ENCODE results near the gene ETNK1. TPM values are rescaled to one million over a fixed set of nuclear protein-coding genes. Genes with fewer than 3 reads are reported as not detected.

The ETNK1 gene
- polyA plus RNA-seq, 1 of the 3 experiments (the other 2 are of a cell fraction), result 7.9 TPM

DNA sequence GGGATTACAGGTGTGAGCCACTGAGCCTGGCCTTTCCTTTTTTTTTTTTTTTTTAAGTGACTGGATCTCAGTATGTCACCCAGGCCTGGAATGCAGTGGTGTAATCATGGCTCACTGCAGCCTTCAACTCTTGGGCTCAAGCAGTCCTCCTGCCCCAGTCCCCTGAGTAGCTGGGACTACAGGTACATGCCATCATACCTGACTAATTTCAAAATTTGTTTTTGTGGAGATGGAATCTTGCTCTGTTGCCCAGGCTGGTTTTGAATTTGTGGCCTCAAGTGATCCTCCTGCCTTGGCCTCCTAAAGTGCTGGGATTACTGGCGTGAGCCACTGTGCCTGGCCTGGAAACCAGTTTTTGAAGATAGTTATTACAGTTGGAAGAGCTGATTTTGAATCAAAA lies 37.4 kb downstream of the ETNK1 start (continued):
- TF ChIP-seq EZH2phosphoT487 (IDR thresholded peaks at IDR 0.05; ENCODE audit: borderline replicate concordance, low read depth), result no peak
- TF ChIP-seq ELF1 (IDR thresholded peaks at IDR 0.05), result no peak
- TF ChIP-seq TCF12 (IDR thresholded peaks at IDR 0.05), result no peak
- no peak for TF ChIP-seq FOXM1 (IDR thresholded peaks at IDR 0.05; ENCODE audit: low read depth)
- TF ChIP-seq NRF1 (IDR thresholded peaks at IDR 0.05; ENCODE audit: low read depth, low read length), result no peak
- no peak for TF ChIP-seq NFIC (IDR thresholded peaks at IDR 0.05; ENCODE audit: borderline replicate concordance)
- TF ChIP-seq MXI1 (IDR thresholded peaks at IDR 0.05; ENCODE audit: low read depth, low read length), result no peak
- TF ChIP-seq, protein P1, sequence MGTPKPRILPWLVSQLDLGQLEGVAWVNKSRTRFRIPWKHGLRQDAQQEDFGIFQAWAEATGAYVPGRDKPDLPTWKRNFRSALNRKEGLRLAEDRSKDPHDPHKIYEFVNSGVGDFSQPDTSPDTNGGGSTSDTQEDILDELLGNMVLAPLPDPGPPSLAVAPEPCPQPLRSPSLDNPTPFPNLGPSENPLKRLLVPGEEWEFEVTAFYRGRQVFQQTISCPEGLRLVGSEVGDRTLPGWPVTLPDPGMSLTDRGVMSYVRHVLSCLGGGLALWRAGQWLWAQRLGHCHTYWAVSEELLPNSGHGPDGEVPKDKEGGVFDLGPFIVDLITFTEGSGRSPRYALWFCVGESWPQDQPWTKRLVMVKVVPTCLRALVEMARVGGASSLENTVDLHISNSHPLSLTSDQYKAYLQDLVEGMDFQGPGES (IDR thresholded peaks at IDR 0.05; ENCODE audit: low read depth, low read length), result no peak
- TF ChIP-seq SMC3 (IDR thresholded peaks at IDR 0.05; ENCODE audit: low read depth, low read length), result no peak
- TF ChIP-seq, protein P2, sequence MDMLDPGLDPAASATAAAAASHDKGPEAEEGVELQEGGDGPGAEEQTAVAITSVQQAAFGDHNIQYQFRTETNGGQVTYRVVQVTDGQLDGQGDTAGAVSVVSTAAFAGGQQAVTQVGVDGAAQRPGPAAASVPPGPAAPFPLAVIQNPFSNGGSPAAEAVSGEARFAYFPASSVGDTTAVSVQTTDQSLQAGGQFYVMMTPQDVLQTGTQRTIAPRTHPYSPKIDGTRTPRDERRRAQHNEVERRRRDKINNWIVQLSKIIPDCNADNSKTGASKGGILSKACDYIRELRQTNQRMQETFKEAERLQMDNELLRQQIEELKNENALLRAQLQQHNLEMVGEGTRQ (IDR thresholded peaks at IDR 0.05; ENCODE audit: borderline replicate concordance, low read depth, low read length), result no peak
- no peak for TF ChIP-seq YY1 (IDR thresholded peaks at IDR 0.05; ENCODE audit: low read depth)
- no peak for TF ChIP-seq EP300 (IDR thresholded peaks at IDR 0.05; ENCODE audit: borderline replicate concordance in 1 of 2, low read depth in 1 of 2, low read length in 1 of 2)
- no peak for TF ChIP-seq POLR2AphosphoS5 (IDR thresholded peaks at IDR 0.05; ENCODE audit: low read depth, low read length)

DNA sequence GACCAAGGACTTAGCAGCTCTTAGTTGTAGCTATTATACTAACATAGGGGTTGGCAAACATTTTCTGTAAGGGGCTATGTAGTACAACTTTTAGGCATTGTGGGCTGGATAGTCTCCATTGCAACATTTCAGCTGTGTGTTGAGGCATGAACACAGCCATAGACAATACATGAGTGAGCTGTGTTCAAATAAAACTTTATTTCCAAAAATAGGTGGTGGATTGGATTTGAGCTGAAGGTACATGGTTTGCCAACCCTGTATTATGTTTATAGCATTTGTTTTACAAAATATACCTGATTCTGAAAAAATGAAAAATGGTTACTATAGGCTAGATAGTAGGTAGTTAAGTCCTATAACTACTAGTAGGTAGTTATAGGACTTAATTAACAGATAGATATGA lies 40.5 kb downstream of the ETNK1 start:
- no peaks in the 10 kb centered on the region for H3K27me3 ChIP-seq (ENCODE audit: insufficient read depth)
- no peak overlapping the region for H3K4me3 ChIP-seq (ENCODE audit: low read depth in 2 of 2, low read length in 1 of 2)
- POLR2A ChIA-PET, result no interaction called here
- no peaks in the 10 kb centered on the region; a peak in 1 of 4 replicates for H3K4me1 ChIP-seq (ENCODE audit: control insufficient read depth in 1 of 2, insufficient read depth in 2 of 2, low read depth in 1 of 2, low read length in 1 of 2)
- no peaks in the 10 kb centered on the region for H3F3A ChIP-seq (replicated peaks; ENCODE audit: insufficient read depth)
- no peaks in the 10 kb centered on the region for H4K20me1 ChIP-seq (ENCODE audit: insufficient read depth)
- H3K9me2 ChIP-seq, result no peaks in the 10 kb centered on the region
- no peaks in the 10 kb centered on the region for H3K79me2 ChIP-seq (ENCODE audit: insufficient read depth)
- CTCF ChIA-PET, result interaction anchor here (0.8 kb wide), 1 partner anchor 20 kb away, joined by 3 read pairs; no protein-coding TSS in a partner anchor
- no peak overlapping the region for H3K27ac ChIP-seq (ENCODE audit: low read depth in 2 of 2, low read length in 1 of 2)
- no peak overlapping the region for H3K9ac ChIP-seq
- no peak for DNase-seq
- TF ChIP-seq JUND (IDR thresholded peaks at IDR 0.05) (no peak), RFX5 (IDR thresholded peaks at IDR 0.05; ENCODE audit: low read length) (no peak), MXI1 (IDR thresholded peaks at IDR 0.05; ENCODE audit: low read depth, low read length) (no peak), GATA2 (CRISPR knock-in tag; IDR thresholded peaks at IDR 0.05) (no peak), NRF1 (IDR thresholded peaks at IDR 0.05; ENCODE audit: low read depth, low read length) (no peak), NFIC (IDR thresholded peaks at IDR 0.05; ENCODE audit: borderline replicate concordance) (no peak), EZH2phosphoT487 (IDR thresholded peaks at IDR 0.05; ENCODE audit: borderline replicate concordance, low read depth) (no peak), TEAD4 (IDR thresholded peaks at IDR 0.05; ENCODE audit: borderline replicate concordance, insufficient read depth) (no peak), ELF1 (IDR thresholded peaks at IDR 0.05) (no peak), GABPA (IDR thresholded peaks at IDR 0.05; ENCODE audit: low read depth) (no peak), SIN3A (IDR thresholded peaks at IDR 0.05; ENCODE audit: borderline replicate concordance, low read depth, low read length) (no peak), ZBTB33 (IDR thresholded peaks at IDR 0.05; ENCODE audit: borderline replicate concordance, low read depth) (no peak), SMC3 (IDR thresholded peaks at IDR 0.05; ENCODE audit: low read depth, low read length) (no peak), FOSL2 (IDR thresholded peaks at IDR 0.05; ENCODE audit: borderline replicate concordance, low read depth) (no peak), TCF12 (IDR thresholded peaks at IDR 0.05) (no peak), POLR2AphosphoS5 (IDR thresholded peaks at IDR 0.05; ENCODE audit: low read depth, low read length) (no peak), RCOR1 (IDR thresholded peaks at IDR 0.05; ENCODE audit: low read length) (no peak), FOXJ3 (CRISPR knock-in tag; IDR thresholded peaks at IDR 0.05) (no peak)
- TF ChIP-seq, protein P3, sequence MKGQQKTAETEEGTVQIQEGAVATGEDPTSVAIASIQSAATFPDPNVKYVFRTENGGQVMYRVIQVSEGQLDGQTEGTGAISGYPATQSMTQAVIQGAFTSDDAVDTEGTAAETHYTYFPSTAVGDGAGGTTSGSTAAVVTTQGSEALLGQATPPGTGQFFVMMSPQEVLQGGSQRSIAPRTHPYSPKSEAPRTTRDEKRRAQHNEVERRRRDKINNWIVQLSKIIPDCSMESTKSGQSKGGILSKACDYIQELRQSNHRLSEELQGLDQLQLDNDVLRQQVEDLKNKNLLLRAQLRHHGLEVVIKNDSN (IDR thresholded peaks at IDR 0.05; ENCODE audit: borderline replicate concordance, low read depth), result no peak
- TF ChIP-seq, protein P4, sequence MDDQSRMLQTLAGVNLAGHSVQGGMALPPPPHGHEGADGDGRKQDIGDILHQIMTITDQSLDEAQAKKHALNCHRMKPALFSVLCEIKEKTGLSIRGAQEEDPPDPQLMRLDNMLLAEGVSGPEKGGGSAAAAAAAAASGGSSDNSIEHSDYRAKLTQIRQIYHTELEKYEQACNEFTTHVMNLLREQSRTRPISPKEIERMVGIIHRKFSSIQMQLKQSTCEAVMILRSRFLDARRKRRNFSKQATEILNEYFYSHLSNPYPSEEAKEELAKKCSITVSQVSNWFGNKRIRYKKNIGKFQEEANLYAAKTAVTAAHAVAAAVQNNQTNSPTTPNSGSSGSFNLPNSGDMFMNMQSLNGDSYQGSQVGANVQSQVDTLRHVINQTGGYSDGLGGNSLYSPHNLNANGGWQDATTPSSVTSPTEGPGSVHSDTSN (IDR thresholded peaks at IDR 0.05), result no peak
- no peak overlapping the region for H3K4me2 ChIP-seq
- H3K36me3 ChIP-seq (replicated peaks in 1 of 2; ENCODE audit: control insufficient read depth in 1 of 2, insufficient read depth in 2 of 2, low read length in 1 of 2), result peaks cover 25 to 37% of the 10 kb centered on the region in 2 experiments
- H3K9me3 ChIP-seq, result no peaks in the 10 kb centered on the region
- no peak overlapping the region for H2AFZ ChIP-seq (ENCODE audit: low read depth)

All from SK-N-SH (cell line).